PC-9 (cell line): Measurements from ENCODE around the gene RNF13. TPM values are rescaled to one million over a fixed set of nuclear protein-coding genes. Genes with fewer than 3 reads are reported as not detected.

ENCODE experiments used
- BruUV-seq: library from RNA; stranded (reverse); fragments of 400-500 nt; replicated peaks from 2 replicates; lab custom pipeline; 2021; lab: Mats Ljungman, UMichigan
- CTCF ChIA-PET: fragments of 300-600 bp; sonication (Branson Sonifier 250); formaldehyde crosslinking; loops from one replicate; lab custom pipeline; 2022; ENCODE audit warnings: antibody characterized with exemption; lab: Charles Lee
- POLR2A ChIA-PET: fragments of 300-600 bp; sonication (Branson Sonifier 250); formaldehyde crosslinking; loops from one replicate; lab custom pipeline; 2022; ENCODE audit warnings: antibody characterized with exemption; ENCODE audit not compliant: unreplicated experiment; lab: Charles Lee
- DNase-seq, 2 experiments: peaks; one replicate each; pipeline versions ENCODE4 v3.0.0 to v3.0.0-alpha.2; 2015 to 2022; ENCODE audit warnings: mixed read lengths in 1 of 2
- H2AFZ ChIP-seq: fragments of 200-600 bp; sonication (generic); 2 replicates; pipeline ENCODE4 v1.8.1; 2017; ENCODE audit warnings: antibody characterized with exemption
- H3F3A ChIP-seq: fragments of 200-600 bp; sonication (generic); 2 replicates; pipeline ENCODE4 v1.8.1; 2017; ENCODE audit warnings: antibody characterized with exemption, mild to moderate bottlenecking, low read depth; ENCODE audit not compliant: insufficient read depth
- H3K27ac ChIP-seq: fragments of 200-600 bp; sonication (generic); 2 replicates; pipeline ENCODE4 v1.6.1; 2016; ENCODE audit warnings: mixed run types
- H3K27me3 ChIP-seq: fragments of 200-600 bp; sonication (generic); 2 replicates; pipeline ENCODE4 v1.6.1; 2016; ENCODE audit warnings: low read depth, mixed run types; ENCODE audit not compliant: insufficient read depth
- H3K36me3 ChIP-seq: fragments of 200-600 bp; sonication (generic); 2 replicates; pipeline ENCODE4 v1.6.1; 2016; ENCODE audit warnings: low read depth, mixed run types
- H3K4me1 ChIP-seq: fragments of 200-600 bp; sonication (generic); replicated peaks from 2 replicates; pipeline ENCODE4 v1.6.1; 2016; ENCODE audit warnings: mixed run types; ENCODE audit not compliant: insufficient read depth
- H3K4me2 ChIP-seq: fragments of 200-600 bp; sonication (generic); 2 replicates; pipeline ENCODE4 v1.6.1; 2017; ENCODE audit warnings: mixed run types
- H3K4me3 ChIP-seq: fragments of 200-600 bp; sonication (generic); 2 replicates; pipeline ENCODE4 v1.6.1; 2016; ENCODE audit warnings: mixed run types
- H3K79me2 ChIP-seq: fragments of 200-600 bp; sonication (generic); 2 replicates; pipeline ENCODE4 v1.6.1; 2017; ENCODE audit warnings: low read depth, mixed run types
- H3K9me2 ChIP-seq: fragments of 200-600 bp; sonication (generic); 2 replicates; pipeline ENCODE4 v1.8.1; 2017; ENCODE audit warnings: mild to moderate bottlenecking; ENCODE audit not compliant: insufficient read depth
- H3K9me3 ChIP-seq: fragments of 200-600 bp; sonication (generic); 2 replicates; pipeline ENCODE4 v1.8.1; 2016; ENCODE audit warnings: low read depth; ENCODE audit not compliant: insufficient read depth
- H4K20me1 ChIP-seq: fragments of 200-600 bp; sonication (generic); 2 replicates; pipeline ENCODE4 v1.8.1; 2017; ENCODE audit not compliant: insufficient read depth
- EZH2 ChIP-seq: fragments of 200-600 bp; sonication (generic); IDR thresholded peaks from 2 replicates; pipeline ENCODE4 v1.8.0; 2017; ENCODE audit warnings: antibody characterized with exemption, low read depth
- intact Hi-C: fragments of 100-400 bp; cut with micrococcal nuclease; formaldehyde crosslinking; loops from one replicate; pipeline ENCODE4 v1.10.0; 2022; ENCODE audit not compliant: unreplicated experiment
- total RNA-seq: library from RNA; stranded (reverse); gene quantifications from 2 replicates; pipeline ENCODE4 v1.2.3, GENCODE V29; 2021
- TF ChIP-seq, protein P1 (sequence below): fragments of 200-600 bp; sonication (generic); conservative IDR thresholded peaks from 2 replicates; pipeline ENCODE4 v1.6.1; 2017; ENCODE audit warnings: mixed run types, antibody characterized with exemption, mild to moderate bottlenecking, moderate library complexity

RNF13 gene
- total RNA-seq, 1 experiment from 2014 or later, result 65.0 TPM

DNA sequence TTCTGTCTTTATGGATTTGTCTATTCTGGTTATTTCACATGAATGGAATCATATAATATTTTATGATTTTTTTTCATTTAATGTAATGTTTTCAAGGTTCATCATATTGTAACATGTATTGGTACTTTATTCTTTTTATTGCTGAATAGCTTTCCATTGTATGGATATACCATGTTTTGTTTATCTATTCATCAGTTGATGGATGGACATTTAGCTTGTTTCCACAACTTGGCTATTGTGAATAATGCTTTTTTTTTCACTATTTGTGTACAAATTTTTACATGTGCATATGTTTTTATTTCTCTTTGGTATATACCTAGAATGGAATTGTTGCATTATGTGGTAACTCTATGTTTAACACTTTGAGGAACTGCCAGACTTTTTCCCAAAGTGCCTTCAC, 93.0 kb downstream of the RNF13 start:
- no peaks in the 10 kb centered on the region for H3K27me3 ChIP-seq
- no peaks in the 10 kb centered on the region for H3K9me3 ChIP-seq
- no peak for DNase-seq
- POLR2A ChIA-PET, result interaction anchor here (0.7 kb wide), 1 partner anchor 391 kb away, joined by 5 read pairs; no protein-coding TSS in a partner anchor
- H3K36me3 ChIP-seq, result no peaks in the 10 kb centered on the region
- H3K4me1 ChIP-seq, result no peaks in the 10 kb centered on the region
- H3F3A ChIP-seq, result peaks cover 5% of the 10 kb centered on the region; the same call in 1 of the 2 replicates
- intact Hi-C loops, result no loop called here
- CTCF ChIA-PET, result no interaction called here
- BruUV-seq, result no TSS peak
- H3K4me3 ChIP-seq, result no peak overlapping the region
- no peak overlapping the region for H3K27ac ChIP-seq
- no peaks in the 10 kb centered on the region for H3K9me2 ChIP-seq
- no peak for TF ChIP-seq EZH2
- TF ChIP-seq, protein P1, sequence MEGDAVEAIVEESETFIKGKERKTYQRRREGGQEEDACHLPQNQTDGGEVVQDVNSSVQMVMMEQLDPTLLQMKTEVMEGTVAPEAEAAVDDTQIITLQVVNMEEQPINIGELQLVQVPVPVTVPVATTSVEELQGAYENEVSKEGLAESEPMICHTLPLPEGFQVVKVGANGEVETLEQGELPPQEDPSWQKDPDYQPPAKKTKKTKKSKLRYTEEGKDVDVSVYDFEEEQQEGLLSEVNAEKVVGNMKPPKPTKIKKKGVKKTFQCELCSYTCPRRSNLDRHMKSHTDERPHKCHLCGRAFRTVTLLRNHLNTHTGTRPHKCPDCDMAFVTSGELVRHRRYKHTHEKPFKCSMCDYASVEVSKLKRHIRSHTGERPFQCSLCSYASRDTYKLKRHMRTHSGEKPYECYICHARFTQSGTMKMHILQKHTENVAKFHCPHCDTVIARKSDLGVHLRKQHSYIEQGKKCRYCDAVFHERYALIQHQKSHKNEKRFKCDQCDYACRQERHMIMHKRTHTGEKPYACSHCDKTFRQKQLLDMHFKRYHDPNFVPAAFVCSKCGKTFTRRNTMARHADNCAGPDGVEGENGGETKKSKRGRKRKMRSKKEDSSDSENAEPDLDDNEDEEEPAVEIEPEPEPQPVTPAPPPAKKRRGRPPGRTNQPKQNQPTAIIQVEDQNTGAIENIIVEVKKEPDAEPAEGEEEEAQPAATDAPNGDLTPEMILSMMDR, result no peak
- H2AFZ ChIP-seq, result no peak overlapping the region
- H4K20me1 ChIP-seq, result no peaks in the 10 kb centered on the region
- no peaks in the 10 kb centered on the region for H3K79me2 ChIP-seq
- no peak overlapping the region for H3K4me2 ChIP-seq

DNA sequence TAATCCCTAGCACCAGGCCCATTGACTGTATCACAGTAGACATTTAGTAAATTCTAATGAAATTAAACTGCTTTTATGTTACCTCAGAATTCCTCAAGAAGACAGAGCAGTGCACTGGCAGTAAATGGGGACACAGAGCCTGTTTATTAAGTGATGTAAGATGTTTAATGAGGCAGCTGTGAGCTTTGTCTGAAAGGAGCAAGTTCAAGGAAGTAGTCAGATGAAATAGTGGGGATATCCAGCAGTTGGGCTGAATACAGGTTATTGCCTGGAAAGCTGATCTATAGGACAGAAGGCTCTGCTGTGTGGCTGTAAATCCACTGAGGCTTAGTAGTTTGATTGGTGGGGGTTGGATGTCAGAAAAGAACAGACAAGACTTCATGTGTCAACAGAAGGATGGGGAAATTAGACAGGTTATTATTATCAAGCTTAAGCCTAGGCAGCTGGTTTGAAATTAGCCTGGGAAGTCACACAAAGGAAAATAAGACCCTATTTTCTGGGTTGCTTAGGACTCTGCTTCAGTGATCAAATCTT, 95.5 kb downstream of the RNF13 start:
- ChIA-PET POLR2A (interaction anchor here (0.6 kb wide), 1 partner anchor 156 kb away, joined by 3 read pairs; the partner anchor contains the start of gene COMMD2), CTCF (interaction anchor here (0.7 kb wide), 1 partner anchor 29 kb away, joined by 3 read pairs; no protein-coding TSS in a partner anchor)
- H3K4me1 ChIP-seq, result no peaks in the 10 kb centered on the region
- H3K27me3 ChIP-seq, result no peaks in the 10 kb centered on the region
- no peak overlapping the region for H2AFZ ChIP-seq
- no peaks in the 10 kb centered on the region; the same call in 1 of the 2 replicates for H3F3A ChIP-seq
- no peaks in the 10 kb centered on the region for H3K79me2 ChIP-seq
- no TSS peak for BruUV-seq
- no peaks in the 10 kb centered on the region for H3K9me2 ChIP-seq
- DNase-seq, result no peak
- no peaks in the 10 kb centered on the region for H4K20me1 ChIP-seq
- peaks cover 4% of the 10 kb centered on the region; the same call in 1 of the 2 replicates for H3K36me3 ChIP-seq
- no peak for TF ChIP-seq EZH2
- TF ChIP-seq, protein P1, result no peak
- H3K4me2 ChIP-seq, result no peak overlapping the region
- H3K9me3 ChIP-seq, result no peaks in the 10 kb centered on the region
- intact Hi-C loops, result no loop called here
- H3K4me3 ChIP-seq, result no peak overlapping the region
- H3K27ac ChIP-seq, result no peak overlapping the region

DNA sequence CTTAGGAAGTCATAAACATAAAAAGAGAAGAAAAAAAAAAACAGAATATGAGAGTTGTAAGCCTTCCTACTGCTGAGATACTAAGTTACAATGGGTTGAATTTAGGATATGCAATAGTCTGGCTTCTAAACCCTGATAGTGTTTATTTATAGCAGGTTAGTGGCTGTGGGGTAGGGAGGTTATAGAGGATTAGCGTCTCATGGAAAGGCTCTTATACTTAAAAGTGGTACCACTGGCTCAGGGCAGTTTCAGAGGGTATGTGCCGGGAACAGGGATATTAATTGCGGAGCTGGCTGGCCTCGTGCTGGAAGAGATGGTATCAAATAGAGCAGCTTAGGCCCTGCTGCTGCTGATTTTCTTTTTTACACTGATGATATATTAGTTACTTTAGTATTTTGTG, 96.9 kb downstream of the RNF13 start:
- ChIA-PET CTCF (no interaction called here), POLR2A (no interaction called here)
- Histone ChIP-seq H3K4me2 (no peak overlapping the region), H3K4me3 (no peak overlapping the region), H4K20me1 (no peaks in the 10 kb centered on the region), H3K4me1 (no peaks in the 10 kb centered on the region), H2AFZ (no peak overlapping the region), H3K79me2 (no peaks in the 10 kb centered on the region), H3K9me3 (no peaks in the 10 kb centered on the region), H3K27ac (no peak overlapping the region), H3K27me3 (no peaks in the 10 kb centered on the region), H3K36me3 (peaks cover 4% of the 10 kb centered on the region; the same call in 1 of the 2 replicates), H3F3A (no peaks in the 10 kb centered on the region; the same call in 1 of the 2 replicates), H3K9me2 (no peaks in the 10 kb centered on the region)
- intact Hi-C loops, result no loop called here
- no peak for DNase-seq
- BruUV-seq, result no TSS peak
- TF ChIP-seq EZH2, result no peak
- TF ChIP-seq, protein P1, result no peak
